CD4-positive, alpha-beta memory T cell (primary cell): Measurements from ENCODE around the gene RLF. TPM values are rescaled to one million over a fixed set of nuclear protein-coding genes. Genes with fewer than 3 reads are reported as not detected.

Experiments
- CTCF ChIA-PET: fragments of 350-600 bp; sonication (Branson Sonifier 250); formaldehyde crosslinking; loops from one replicate; lab custom pipeline; 2021; ENCODE audit warnings: inconsistent platforms; ENCODE audit not compliant: partially characterized antibody; lab: Charles Lee
- POLR2A ChIA-PET: fragments of 350-600 bp; sonication (Branson Sonifier 250); formaldehyde crosslinking; loops from one replicate; lab custom pipeline; 2021; ENCODE audit not compliant: partially characterized antibody; lab: Charles Lee
- DNase-seq, 5 donors: peaks; one replicate each; pipeline versions ENCODE4 v3.0.0 to v3.0.0-alpha.2; 2020 to 2022; ENCODE audit warnings: mixed read lengths in 1 of 5
- H3K27ac ChIP-seq: one replicate; pipeline ENCODE4 v1.7.0; 2013; ENCODE audit warnings: low read depth, low read length
- H3K27me3 ChIP-seq: 2 replicates; pipeline ENCODE4 v1.7.0; 2013; ENCODE audit warnings: mild to moderate bottlenecking, low read length, moderate library complexity; ENCODE audit not compliant: insufficient read depth
- H3K36me3 ChIP-seq: 2 replicates; pipeline ENCODE4 v1.7.0; 2013; ENCODE audit warnings: mild to moderate bottlenecking, low read length, moderate library complexity; ENCODE audit not compliant: insufficient read depth
- H3K4me1 ChIP-seq: 2 replicates; pipeline ENCODE4 v1.7.0; 2013; ENCODE audit warnings: mild to moderate bottlenecking, low read length, moderate library complexity; ENCODE audit not compliant: insufficient read depth
- H3K4me3 ChIP-seq, 2 donors: one replicate each; pipeline ENCODE4 v1.7.0; 2013; ENCODE audit warnings: low read length in 2 of 2, mild to moderate bottlenecking in 1 of 2
- H3K9me3 ChIP-seq, 2 donors: one replicate each; pipeline ENCODE4 v1.7.0; 2013; ENCODE audit warnings: low read length in 2 of 2, control low read depth in 1 of 2; ENCODE audit not compliant: control insufficient read depth in 1 of 2
- H3K27ac Mint-ChIP-seq, 7 donors: one replicate each; pipeline ENCODE4 v1.8.0; 2020 to 2021; ENCODE audit warnings: mixed read lengths in 7 of 7, mild to moderate bottlenecking in 6 of 7, inconsistent platforms in 3 of 7, moderate library complexity in 3 of 7
- H3K27me3 Mint-ChIP-seq, 2 donors: one replicate each; pipeline ENCODE4 v1.8.0; 2020 to 2021; ENCODE audit warnings: mixed read lengths in 2 of 2
- H3K36me3 Mint-ChIP-seq, 2 donors: one replicate each; pipeline ENCODE4 v1.8.0; 2020 to 2021; ENCODE audit warnings: mixed read lengths in 2 of 2, inconsistent platforms in 1 of 2, mild to moderate bottlenecking in 1 of 2
- H3K4me1 Mint-ChIP-seq, 4 donors: one replicate each; pipeline ENCODE4 v1.8.0; 2020 to 2021; ENCODE audit warnings: mixed read lengths in 4 of 4, mild to moderate bottlenecking in 1 of 4
- H3K4me3 Mint-ChIP-seq, 8 donors: one replicate each; pipeline ENCODE4 v1.8.0; 2020 to 2021; ENCODE audit warnings: mixed read lengths in 8 of 8, mild to moderate bottlenecking in 7 of 8, moderate library complexity in 6 of 8, inconsistent platforms in 3 of 8
- H3K9me3 Mint-ChIP-seq, 8 donors: one replicate each; pipeline ENCODE4 v1.8.0; 2020 to 2021; ENCODE audit warnings: mixed read lengths in 8 of 8, mild to moderate bottlenecking in 5 of 8, inconsistent platforms in 3 of 8, moderate library complexity in 1 of 8
- intact Hi-C: fragments of 100-400 bp; cut with micrococcal nuclease; formaldehyde crosslinking; loops from one replicate; pipeline ENCODE4 v1.15.1; 2023
- polyA plus RNA-seq, 2 donors: library from polyadenylated mRNA; unstranded; fragments of 300-500 nt; fragmentation: Illumina TruSeq; gene quantifications; one replicate each; pipeline ENCODE4 v1.2.3, GENCODE V29; 2021
- total RNA-seq, 2 experiments: library from RNA; stranded (reverse); gene quantifications; one replicate each; pipeline ENCODE4 v1.2.3, GENCODE V29; 2021

Gene RLF
- total and polyA plus RNA-seq, 4 experiments from 2014 or later = 7.6 to 23.4 (median 16.5) TPM

- H3K4me3 ChIP-seq = no peak overlapping the region
- Mint-ChIP-seq H3K27me3 (no peaks in the 10 kb centered on the region), H3K4me3 (no peak overlapping the region), H3K4me1 (peaks cover 5 to 23% (median 9%) of the 10 kb centered on the region in 4 donors), H3K9me3 (no peaks in the 10 kb centered on the region), H3K36me3 (peaks cover 31 to 62% of the 10 kb centered on the region in 2 donors), H3K27ac (peak overlapping the region in 1 of 7 donors; percentile 15)
- no peak overlapping the region for H3K27ac ChIP-seq
- peaks cover 10% of the 10 kb centered on the region for H3K4me1 ChIP-seq
- ChIA-PET CTCF (interaction anchor here (0.9 to 2.5 kb wide), 2 partner anchors 25 to 71 kb away, joined by 4 to 8 read pairs; no protein-coding TSS in a partner anchor), POLR2A (no interaction called here)
- H3K27me3 ChIP-seq = no peaks in the 10 kb centered on the region
- peaks cover 49% of the 10 kb centered on the region for H3K36me3 ChIP-seq
- H3K9me3 ChIP-seq = no peaks in the 10 kb centered on the region
- intact Hi-C loops = no loop called here
- no peak for DNase-seq
Observed at GRCh38 chr1:40267767-40268187, 106.6 kb downstream of the RLF start.

DNA sequence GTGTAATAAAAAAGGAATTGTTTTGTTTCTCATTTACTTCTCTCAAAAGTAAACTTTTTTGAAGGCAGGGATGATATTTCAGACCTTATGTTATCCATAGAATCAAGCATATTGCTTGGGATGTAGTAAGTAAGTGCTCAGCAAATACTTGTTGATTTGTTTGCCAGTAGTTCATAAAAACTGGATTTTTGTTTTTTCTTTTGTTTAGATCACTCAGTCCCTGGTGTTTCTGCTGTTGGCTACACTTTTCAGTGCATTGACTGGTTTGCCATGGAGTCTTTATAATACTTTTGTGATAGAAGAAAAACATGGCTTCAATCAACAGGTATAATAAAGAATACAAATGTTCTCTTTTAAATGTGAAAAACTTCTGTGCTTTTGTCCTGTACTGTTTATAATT, 107.0 kb downstream of the RLF start:
- Mint-ChIP-seq H3K27ac (no peak overlapping the region), H3K4me1 (peaks cover 2 to 19% (median 5%) of the 10 kb centered on the region in 4 donors), H3K36me3 (peaks cover 30 to 61% of the 10 kb centered on the region in 2 donors), H3K27me3 (no peaks in the 10 kb centered on the region), H3K9me3 (no peaks in the 10 kb centered on the region), H3K4me3 (no peak overlapping the region)
- peaks cover 47% of the 10 kb centered on the region for H3K36me3 ChIP-seq
- no peaks in the 10 kb centered on the region for H3K9me3 ChIP-seq
- H3K27me3 ChIP-seq = no peaks in the 10 kb centered on the region
- CTCF ChIA-PET = interaction anchor here (0.9 to 2.5 kb wide), 2 partner anchors 25 to 70 kb away, joined by 4 to 8 read pairs; no protein-coding TSS in a partner anchor
- POLR2A ChIA-PET = no interaction called here
- no peak for DNase-seq
- peaks cover 6% of the 10 kb centered on the region for H3K4me1 ChIP-seq
- no peak overlapping the region for H3K4me3 ChIP-seq
- H3K27ac ChIP-seq = no peak overlapping the region
- intact Hi-C loops = no loop called here

DNA sequence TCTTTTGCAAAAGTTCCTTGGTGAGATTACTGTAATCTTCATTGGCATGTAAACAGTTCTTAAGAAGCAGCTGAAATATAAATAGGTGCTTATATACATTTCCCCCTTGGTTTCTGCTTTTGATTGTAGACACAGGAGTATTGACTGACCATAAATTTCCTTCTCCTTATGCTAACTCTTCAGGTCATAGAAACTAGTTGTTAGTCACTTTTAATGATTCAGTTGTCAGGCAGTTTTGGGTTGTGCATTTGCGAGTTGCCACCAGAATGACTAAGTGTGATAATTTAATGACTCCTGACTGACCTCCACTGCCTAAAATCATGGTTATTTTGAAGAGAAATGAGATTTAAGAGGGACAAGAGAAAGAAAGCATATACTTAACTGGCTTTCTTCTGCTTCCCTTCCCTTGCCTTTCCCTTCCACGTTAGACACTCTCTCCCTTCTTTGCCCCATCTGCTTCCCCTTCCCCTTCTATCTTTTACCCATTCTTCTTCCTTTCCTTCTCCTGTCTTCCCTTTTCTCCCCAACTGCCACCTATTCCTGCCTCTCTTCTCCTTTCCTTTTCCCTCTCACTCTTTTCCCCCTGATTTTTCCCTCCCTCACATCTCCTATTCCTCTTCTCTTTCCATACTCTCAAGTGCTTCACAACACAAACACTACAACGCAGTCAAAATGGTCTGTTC, 109.1 kb downstream of the RLF start:
- Mint-ChIP-seq H3K4me1 (peaks cover 0 to 9% (median 5%) of the 10 kb centered on the region in 4 donors), H3K4me3 (peak overlapping the region in 1 of 8 donors; percentile 41), H3K36me3 (peaks cover 38 to 64% of the 10 kb centered on the region in 2 donors), H3K27ac (peak overlapping the region in 2 of 7 donors; percentile 54 to 70), H3K27me3 (no peaks in the 10 kb centered on the region), H3K9me3 (no peaks in the 10 kb centered on the region)
- Histone ChIP-seq H3K4me3 (no peak overlapping the region), H3K4me1 (no peaks in the 10 kb centered on the region), H3K27ac (no peak overlapping the region), H3K27me3 (no peaks in the 10 kb centered on the region), H3K9me3 (no peaks in the 10 kb centered on the region), H3K36me3 (peaks cover 45% of the 10 kb centered on the region)
- ChIA-PET CTCF (interaction anchor here (1.2 kb wide), 1 partner anchor 69 kb away, joined by 3 read pairs; no protein-coding TSS in a partner anchor), POLR2A (no interaction called here)
- no peak for DNase-seq
- intact Hi-C loops = no loop called here

- H3K27ac Mint-ChIP-seq = peak overlapping the region in 3 of 7 donors; percentile 10 to 87 (median 77)
- Histone ChIP-seq H3K27me3 (no peaks in the 10 kb centered on the region), H3K4me3 (no peak overlapping the region), H3K27ac (no peak overlapping the region), H3K9me3 (no peaks in the 10 kb centered on the region), H3K4me1 (no peaks in the 10 kb centered on the region), H3K36me3 (peaks cover 49% of the 10 kb centered on the region)
- no peaks in the 10 kb centered on the region for H3K27me3 Mint-ChIP-seq
- DNase-seq = no peak
- H3K9me3 Mint-ChIP-seq = no peaks in the 10 kb centered on the region
- peaks cover 40 to 58% of the 10 kb centered on the region in 2 donors for H3K36me3 Mint-ChIP-seq
- H3K4me3 Mint-ChIP-seq = no peak overlapping the region
- ChIA-PET CTCF (interaction anchor here (1.2 to 1.9 kb wide), 2 partner anchors 9 to 66 kb away, joined by 6 read pairs; no protein-coding TSS in a partner anchor), POLR2A (interaction anchor here (0.6 kb wide), 2 partner anchors 114 to 120 kb away, joined by 3 to 4 read pairs; no protein-coding TSS in a partner anchor)
- H3K4me1 Mint-ChIP-seq = peaks cover 0 to 9% (median 4%) of the 10 kb centered on the region in 4 donors
- intact Hi-C loops = no loop called here
Observed at GRCh38 chr1:40272653-40273213, 111.5 kb downstream of the RLF start.

DNA sequence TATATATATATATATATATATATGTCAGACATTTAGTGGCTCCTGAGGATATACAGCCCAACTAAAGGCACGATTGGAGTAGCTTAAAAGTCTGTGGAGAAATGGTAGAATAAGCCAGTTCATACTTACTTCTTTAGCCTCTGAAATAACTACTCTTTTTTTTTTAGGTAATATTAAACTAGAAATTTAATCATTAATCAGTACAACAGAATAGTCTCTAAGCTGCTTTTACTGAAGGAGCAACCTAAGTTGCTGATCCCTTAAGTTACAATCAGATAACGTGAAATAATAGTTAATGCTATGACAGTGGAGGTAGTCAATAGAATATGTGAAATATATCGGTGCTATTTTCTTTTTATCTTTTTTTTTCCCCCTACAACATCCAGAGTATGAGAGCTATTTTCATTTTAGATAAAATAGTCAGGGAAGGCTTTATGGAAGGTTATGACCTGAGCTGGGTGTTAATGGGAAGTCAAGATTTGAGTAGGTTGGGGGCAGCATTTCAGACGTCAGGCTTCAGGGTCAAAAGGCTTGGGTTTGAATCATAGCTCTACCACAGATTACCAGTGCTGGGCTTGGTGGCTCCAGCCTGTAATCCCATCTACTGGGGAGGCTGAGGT, 112.5 kb downstream of the RLF start:
- peaks cover 40% of the 10 kb centered on the region for H3K36me3 ChIP-seq
- H3K27ac Mint-ChIP-seq = peak overlapping the region in 2 of 7 donors; percentile 13 to 32

GRCh38 chr1:40274331-40274730, 113.1 kb downstream of the RLF start:
- DNase-seq = no peak
- POLR2A ChIA-PET = no interaction called here
- Histone ChIP-seq H3K9me3 (no peaks in the 10 kb centered on the region), H3K4me3 (no peak overlapping the region), H3K27ac (no peak overlapping the region), H3K36me3 (peaks cover 38% of the 10 kb centered on the region), H3K27me3 (no peaks in the 10 kb centered on the region), H3K4me1 (no peaks in the 10 kb centered on the region)
- Mint-ChIP-seq H3K4me1 (peaks cover 0 to 9% (median 5%) of the 10 kb centered on the region in 4 donors), H3K27me3 (no peaks in the 10 kb centered on the region), H3K9me3 (no peaks in the 10 kb centered on the region), H3K4me3 (no peak overlapping the region), H3K27ac (peak overlapping the region in 3 of 7 donors; percentile 13 to 34 (median 25)), H3K36me3 (peaks cover 40 to 58% of the 10 kb centered on the region in 2 donors)
- intact Hi-C loops = no loop called here
- CTCF ChIA-PET = interaction anchor here (1.3 to 1.9 kb wide), 3 partner anchors 12 to 130 kb away, joined by 3 to 7 read pairs (median 6); no protein-coding TSS in a partner anchor

More for the DNA sequence above, 112.5 kb downstream of the RLF start:
- H3K27ac ChIP-seq = no peak overlapping the region
- peaks cover 40 to 53% of the 10 kb centered on the region in 2 donors for H3K36me3 Mint-ChIP-seq
- intact Hi-C loops = no loop called here
- H3K4me3 Mint-ChIP-seq = no peak overlapping the region
- no peaks in the 10 kb centered on the region for H3K9me3 Mint-ChIP-seq
- no peaks in the 10 kb centered on the region for H3K9me3 ChIP-seq
- no peaks in the 10 kb centered on the region for H3K27me3 ChIP-seq
- no peaks in the 10 kb centered on the region for H3K27me3 Mint-ChIP-seq
- DNase-seq = no peak
- H3K4me1 Mint-ChIP-seq = peaks cover 0 to 9% (median 4%) of the 10 kb centered on the region in 4 donors
- H3K4me1 ChIP-seq = no peaks in the 10 kb centered on the region
- ChIA-PET POLR2A (interaction anchor here (0.5 to 0.6 kb wide), 2 partner anchors 113 to 230 kb away, joined by 3 to 4 read pairs; no protein-coding TSS in a partner anchor), CTCF (interaction anchor here (1.3 to 1.9 kb wide), 3 partner anchors 11 to 130 kb away, joined by 3 to 7 read pairs (median 6); no protein-coding TSS in a partner anchor)
- H3K4me3 ChIP-seq = no peak overlapping the region
